Lower lobe of right lung (tissue), 2 donors: ENCODE results near the gene VENTX. TPM values are rescaled to one million over a fixed set of nuclear protein-coding genes. Genes with fewer than 3 reads are reported as not detected.
"Not testable (repeated sequence)": the region's sequence is repeated elsewhere in the genome, so short reads cannot be mapped to it uniquely, and the experiment has no call there.

ENCODE experiments used
- ATAC-seq, 2 donors: fragments of 200-7000 bp; cut with Tn5 transposase; one replicate each; pipeline ENCODE4 v1.9.1; 2020 to 2022; ENCODE audit warnings: mild to moderate bottlenecking in 2 of 2, moderate library complexity in 2 of 2
- DNase-seq: peaks from one replicate; pipeline ENCODE4 v3.0.0-alpha.2; 2020
- H3K27ac ChIP-seq: fragments of 200-600 bp; one replicate; pipeline ENCODE4 v1.8.0; 2022
- H3K27me3 ChIP-seq: fragments of 200-600 bp; one replicate; pipeline ENCODE4 v1.8.0; 2022; ENCODE audit warnings: low read depth
- H3K36me3 ChIP-seq: fragments of 200-600 bp; one replicate; pipeline ENCODE4 v1.8.0; 2022; ENCODE audit warnings: mild to moderate bottlenecking
- H3K4me1 ChIP-seq: fragments of 200-600 bp; one replicate; pipeline ENCODE4 v1.8.0; 2022
- H3K4me3 ChIP-seq: fragments of 200-600 bp; one replicate; pipeline ENCODE4 v1.8.0; 2022; ENCODE audit warnings: mild to moderate bottlenecking
- H3K9me3 ChIP-seq: fragments of 200-600 bp; one replicate; pipeline ENCODE4 v1.8.0; 2022
- CTCF ChIP-seq: fragments of 200-600 bp; IDR thresholded peaks from one replicate; pipeline ENCODE4 v1.8.0; 2022; ENCODE audit warnings: antibody characterized with exemption, mild to moderate bottlenecking
- intact Hi-C: fragments of 100-400 bp; cut with DNase I; formaldehyde crosslinking; loops from one replicate; pipeline ENCODE4 v1.11.0; 2022
- total RNA-seq: library from RNA; stranded (reverse); fragmentation: NEBNext Ultra II Directional; extraction: Animal tissue kit (Norgen Biotek cat#: 25700); gene quantifications from one replicate; pipeline ENCODE4 v1.2.1, GENCODE V29; 2021
- donor health status: DM: no; HTN: yes; CAD: no; lungs with severe emphysema.

The VENTX gene
- total RNA-seq, 1 donor from 2014 or later: 4.5 TPM

GRCh38 chr10:133231244-133231945, 6.3 kb upstream of the VENTX start:
- no peak for TF ChIP-seq CTCF
- H3K4me3 ChIP-seq: no peak overlapping the region
- H3K36me3 ChIP-seq: no peaks in the 10 kb centered on the region
- H3K27ac ChIP-seq: no peak overlapping the region
- DNase-seq (no peak), ATAC-seq (no peak)
- no peaks in the 10 kb centered on the region for H3K9me3 ChIP-seq
- intact Hi-C loops: no loop called here
- peaks cover 85% of the 10 kb centered on the region for H3K27me3 ChIP-seq
- H3K4me1 ChIP-seq: peaks cover 13% of the 10 kb centered on the region

GRCh38 chr10:133231946-133232574, 5.6 kb upstream of the VENTX start:
- ATAC-seq (no peak), DNase-seq (no peak)
- no peak overlapping the region for H3K4me3 ChIP-seq
- intact Hi-C loops: no loop called here
- H3K27me3 ChIP-seq: peaks cover 85% of the 10 kb centered on the region
- peaks cover 19% of the 10 kb centered on the region for H3K4me1 ChIP-seq
- H3K36me3 ChIP-seq: no peaks in the 10 kb centered on the region
- no peak for TF ChIP-seq CTCF
- H3K27ac ChIP-seq: no peak overlapping the region
- H3K9me3 ChIP-seq: no peaks in the 10 kb centered on the region

- H3K4me1 ChIP-seq: peaks cover 21% of the 10 kb centered on the region
- DNase-seq, H3K9me3 ChIP-seq, H3K27ac ChIP-seq, intact Hi-C loops, H3K36me3 ChIP-seq, ATAC-seq: not testable (repeated sequence)
- H3K4me3 ChIP-seq: peak overlapping the region; percentile 45
- H3K27me3 ChIP-seq: peaks cover 85% of the 10 kb centered on the region
Observed at GRCh38 chr10:133234796-133235195, 2.9 kb upstream of the VENTX start.

- no peak for TF ChIP-seq CTCF
- H3K4me1 ChIP-seq: peaks cover 20% of the 10 kb centered on the region
- peak; percentile 72 for DNase-seq
- peak; percentile 45 to 65 for ATAC-seq
- peak overlapping the region; percentile 71 for H3K27ac ChIP-seq
- peaks cover 85% of the 10 kb centered on the region for H3K27me3 ChIP-seq
- intact Hi-C loops: no loop called here
- peak overlapping the region; percentile 45 for H3K4me3 ChIP-seq
- H3K9me3 ChIP-seq: no peaks in the 10 kb centered on the region
- H3K36me3 ChIP-seq: no peaks in the 10 kb centered on the region
Observed at GRCh38 chr10:133235265-133235855, 2.3 kb upstream of the VENTX start.

GRCh38 chr10:133235932-133236331, 1.7 kb upstream of the VENTX start:
- peak; percentile 26 to 34 for ATAC-seq
- DNase-seq: no peak
- Histone ChIP-seq H3K4me3 (peak overlapping the region; percentile 45), H3K9me3 (no peaks in the 10 kb centered on the region), H3K27me3 (peaks cover 83% of the 10 kb centered on the region), H3K27ac (peak overlapping the region; percentile 9), H3K36me3 (no peaks in the 10 kb centered on the region), H3K4me1 (peaks cover 21% of the 10 kb centered on the region)
- intact Hi-C loops: no loop called here
- TF ChIP-seq CTCF: no peak
